Measurements from ENCODE around the gene RAX2.

DNA sequence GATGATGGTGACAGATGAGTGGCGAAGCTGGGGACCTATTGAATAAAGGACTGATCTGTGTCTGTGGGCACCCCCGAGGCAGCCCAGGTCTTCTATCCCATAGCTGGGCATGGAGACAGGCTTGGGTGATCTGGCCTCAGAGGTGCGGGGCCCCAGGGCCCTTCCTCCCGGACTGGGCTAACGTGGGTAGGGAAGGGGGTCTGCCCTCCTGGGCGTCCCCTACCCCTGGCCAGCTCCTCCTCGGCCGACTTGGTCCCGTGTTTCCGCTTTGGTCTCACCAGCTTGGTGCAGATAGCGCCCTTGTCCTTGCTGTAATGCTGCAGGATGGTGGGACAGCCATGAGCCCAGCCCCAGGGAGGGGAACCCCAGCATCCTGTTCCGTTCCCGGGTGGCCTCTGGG, 10.9 kb upstream of the RAX2 start:
- no peak for TF ChIP-seq MXI1 (conservative IDR thresholded peaks at IDR 0.05; ENCODE audit: poor library complexity, severe bottlenecking)
- TF ChIP-seq, protein P1, sequence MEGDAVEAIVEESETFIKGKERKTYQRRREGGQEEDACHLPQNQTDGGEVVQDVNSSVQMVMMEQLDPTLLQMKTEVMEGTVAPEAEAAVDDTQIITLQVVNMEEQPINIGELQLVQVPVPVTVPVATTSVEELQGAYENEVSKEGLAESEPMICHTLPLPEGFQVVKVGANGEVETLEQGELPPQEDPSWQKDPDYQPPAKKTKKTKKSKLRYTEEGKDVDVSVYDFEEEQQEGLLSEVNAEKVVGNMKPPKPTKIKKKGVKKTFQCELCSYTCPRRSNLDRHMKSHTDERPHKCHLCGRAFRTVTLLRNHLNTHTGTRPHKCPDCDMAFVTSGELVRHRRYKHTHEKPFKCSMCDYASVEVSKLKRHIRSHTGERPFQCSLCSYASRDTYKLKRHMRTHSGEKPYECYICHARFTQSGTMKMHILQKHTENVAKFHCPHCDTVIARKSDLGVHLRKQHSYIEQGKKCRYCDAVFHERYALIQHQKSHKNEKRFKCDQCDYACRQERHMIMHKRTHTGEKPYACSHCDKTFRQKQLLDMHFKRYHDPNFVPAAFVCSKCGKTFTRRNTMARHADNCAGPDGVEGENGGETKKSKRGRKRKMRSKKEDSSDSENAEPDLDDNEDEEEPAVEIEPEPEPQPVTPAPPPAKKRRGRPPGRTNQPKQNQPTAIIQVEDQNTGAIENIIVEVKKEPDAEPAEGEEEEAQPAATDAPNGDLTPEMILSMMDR (IDR thresholded peaks at IDR 0.05; ENCODE audit: poor library complexity, severe bottlenecking): no peak
- no peak for TF ChIP-seq EP300 (conservative IDR thresholded peaks at IDR 0.05; ENCODE audit: poor library complexity, severe bottlenecking)
- TF ChIP-seq, protein P2, sequence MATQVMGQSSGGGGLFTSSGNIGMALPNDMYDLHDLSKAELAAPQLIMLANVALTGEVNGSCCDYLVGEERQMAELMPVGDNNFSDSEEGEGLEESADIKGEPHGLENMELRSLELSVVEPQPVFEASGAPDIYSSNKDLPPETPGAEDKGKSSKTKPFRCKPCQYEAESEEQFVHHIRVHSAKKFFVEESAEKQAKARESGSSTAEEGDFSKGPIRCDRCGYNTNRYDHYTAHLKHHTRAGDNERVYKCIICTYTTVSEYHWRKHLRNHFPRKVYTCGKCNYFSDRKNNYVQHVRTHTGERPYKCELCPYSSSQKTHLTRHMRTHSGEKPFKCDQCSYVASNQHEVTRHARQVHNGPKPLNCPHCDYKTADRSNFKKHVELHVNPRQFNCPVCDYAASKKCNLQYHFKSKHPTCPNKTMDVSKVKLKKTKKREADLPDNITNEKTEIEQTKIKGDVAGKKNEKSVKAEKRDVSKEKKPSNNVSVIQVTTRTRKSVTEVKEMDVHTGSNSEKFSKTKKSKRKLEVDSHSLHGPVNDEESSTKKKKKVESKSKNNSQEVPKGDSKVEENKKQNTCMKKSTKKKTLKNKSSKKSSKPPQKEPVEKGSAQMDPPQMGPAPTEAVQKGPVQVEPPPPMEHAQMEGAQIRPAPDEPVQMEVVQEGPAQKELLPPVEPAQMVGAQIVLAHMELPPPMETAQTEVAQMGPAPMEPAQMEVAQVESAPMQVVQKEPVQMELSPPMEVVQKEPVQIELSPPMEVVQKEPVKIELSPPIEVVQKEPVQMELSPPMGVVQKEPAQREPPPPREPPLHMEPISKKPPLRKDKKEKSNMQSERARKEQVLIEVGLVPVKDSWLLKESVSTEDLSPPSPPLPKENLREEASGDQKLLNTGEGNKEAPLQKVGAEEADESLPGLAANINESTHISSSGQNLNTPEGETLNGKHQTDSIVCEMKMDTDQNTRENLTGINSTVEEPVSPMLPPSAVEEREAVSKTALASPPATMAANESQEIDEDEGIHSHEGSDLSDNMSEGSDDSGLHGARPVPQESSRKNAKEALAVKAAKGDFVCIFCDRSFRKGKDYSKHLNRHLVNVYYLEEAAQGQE (IDR thresholded peaks at IDR 0.05; ENCODE audit: borderline replicate concordance): no peak
- TF ChIP-seq RAD21 (conservative IDR thresholded peaks at IDR 0.05): no peak
- TF ChIP-seq EZH2 (IDR thresholded peaks at IDR 0.05; ENCODE audit: borderline replicate concordance, insufficient read depth, low read length, poor library complexity, severe bottlenecking): no peak
- no peak for TF ChIP-seq TAF1 (IDR thresholded peaks at IDR 0.05; ENCODE audit: low read depth)
- TF ChIP-seq POLR2AphosphoS5 (IDR thresholded peaks at IDR 0.05): no peak
- TF ChIP-seq SMC3 (conservative IDR thresholded peaks at IDR 0.05; ENCODE audit: poor library complexity): no peak
